A549 (cell line): Measurements from ENCODE around the gene GPATCH8. TPM values are rescaled to one million over a fixed set of nuclear protein-coding genes. Genes with fewer than 3 reads are reported as not detected.

Experiments used
- ATAC-seq, 2 experiments: fragments of 200-7000 bp in 1 of 2; fragments of >200 bp in 1 of 2; cut with Nextera tagmentation in 1 of 2; cut with Tn5 transposase in 1 of 2; 3 replicates each; pipeline versions ENCODE4 v1.8.0 to v1.9.1; 2018 to 2020; ENCODE audit warnings: mild to moderate bottlenecking in 1 of 2, moderate library complexity in 1 of 2
- CTCF ChIA-PET: fragments of 300-600 bp; sonication (Branson Sonifier 250); formaldehyde crosslinking; extraction: SDS; loops from one replicate; lab custom pipeline; 2021; ENCODE audit warnings: antibody characterized with exemption, inconsistent platforms; lab: Yijun Ruan, JAX
- POLR2A ChIA-PET: fragments of 350-600 bp; formaldehyde crosslinking; extraction: SDS; loops from one replicate; lab custom pipeline; 2021; ENCODE audit warnings: antibody characterized with exemption, inconsistent platforms; lab: Yijun Ruan, JAX
- DNase-seq, 2 experiments: peaks; one replicate each; pipeline versions ENCODE4 v3.0.0 to v3.0.0-alpha.2; 2011 to 2016; ENCODE audit warnings: low read depth in 1 of 2, low spot score in 1 of 2
- FAIRE-seq: peaks from 2 replicates; lab custom pipeline; 2011; peaks lifted over from hg19 to GRCh38; lab: Jason Lieb, UNC
- H3K27ac ChIP-seq, 2 experiments: fragments of >200 bp; sonication (Bioruptor Twin); formaldehyde crosslinking; 3 replicates each; pipeline ENCODE4 v1.5.1; 2016 to 2017
- H3K4me1 ChIP-seq: fragments of >200 bp; sonication (Bioruptor Twin); formaldehyde crosslinking; 3 replicates; pipeline ENCODE4 v1.6.1; 2016
- H3K4me2 ChIP-seq: fragments of >200 bp; sonication (Bioruptor Twin); formaldehyde crosslinking; 3 replicates; pipeline ENCODE4 v1.6.1; 2016
- H3K4me3 ChIP-seq: fragments of >200 bp; sonication (Bioruptor Twin); formaldehyde crosslinking; 3 replicates; pipeline ENCODE4 v1.5.1; 2016
- H3K9me3 ChIP-seq: fragments of >200 bp; sonication (Bioruptor Twin); formaldehyde crosslinking; 3 replicates; pipeline ENCODE4 v1.6.1; 2016
- ATOH8 ChIP-seq: fragments of 250-450 bp; sonication (Bioruptor Pico); IDR thresholded peaks from 2 replicates; pipeline ENCODE4 v1.5.0; 2020; ENCODE audit warnings: low read depth, mild to moderate bottlenecking, moderate library complexity
- EHF ChIP-seq: fragments of 250-450 bp; sonication (Bioruptor Pico); IDR thresholded peaks from 2 replicates; pipeline ENCODE4 v1.5.0; 2020; ENCODE audit warnings: mild to moderate bottlenecking
- FOSL2 ChIP-seq, 2 experiments: fragments of 450-650 bp in 1 of 2; fragments of >200 bp in 1 of 2; sonication (Bioruptor Twin) in 1 of 2; formaldehyde crosslinking; IDR thresholded peaks; 2 replicates each; pipeline versions ENCODE4 v1.5.0 to v1.6.1; 2016 to 2020; ENCODE audit warnings: mild to moderate bottlenecking in 1 of 2, moderate library complexity in 1 of 2
- HOXB13 ChIP-seq: fragments of 250-450 bp; sonication (Bioruptor Pico); IDR thresholded peaks from 2 replicates; pipeline ENCODE4 v1.5.0; 2020; ENCODE audit warnings: low read depth, mild to moderate bottlenecking, moderate library complexity
- HOXB5 ChIP-seq: fragments of 250-450 bp; sonication (Bioruptor Pico); IDR thresholded peaks from 2 replicates; pipeline ENCODE4 v1.5.0; 2020; ENCODE audit warnings: mild to moderate bottlenecking, moderate library complexity
- JUN ChIP-seq, 2 experiments: fragments of >200 bp; sonication (Bioruptor Twin); formaldehyde crosslinking; IDR thresholded peaks; 2 replicates in 1 of 2; 3 replicates in 1 of 2; pipeline ENCODE4 v1.6.1; 2016 to 2017
- MAFK ChIP-seq: fragments of 450-650 bp; IDR thresholded peaks from 2 replicates; pipeline ENCODE4 v1.6.1; 2014; ENCODE audit not compliant: partially characterized antibody
- MAZ ChIP-seq: fragments of 150-350 bp; IDR thresholded peaks from 2 replicates; pipeline ENCODE4 v1.6.1; 2014; ENCODE audit warnings: antibody characterized with exemption, low read depth, low read length, borderline replicate concordance
- NFE2L2 ChIP-seq: fragments of 150-350 bp; conservative IDR thresholded peaks from 2 replicates; pipeline ENCODE4 v1.6.1; 2014; ENCODE audit warnings: low read length
- PBX3 ChIP-seq: IDR thresholded peaks from 2 replicates; pipeline ENCODE4 v1.6.1; 2012
- PHF8 ChIP-seq: fragments of 200-600 bp; sonication (generic); IDR thresholded peaks from 2 replicates; pipeline ENCODE4 v1.6.1; 2016; ENCODE audit warnings: low read depth, mild to moderate bottlenecking, antibody characterized with exemption, moderate library complexity, borderline replicate concordance
- SMC3 ChIP-seq: fragments of >200 bp; sonication (Bioruptor Twin); formaldehyde crosslinking; IDR thresholded peaks from 3 replicates; pipeline ENCODE4 v1.6.1; 2018; ENCODE audit warnings: inconsistent platforms
- USF2 ChIP-seq: fragments of 450-650 bp; IDR thresholded peaks from 2 replicates; pipeline ENCODE4 v1.6.1; 2014; ENCODE audit warnings: antibody characterized with exemption
- ZFP36 ChIP-seq: fragments of 450-650 bp; IDR thresholded peaks from 2 replicates; pipeline ENCODE4 v1.6.1; 2014; ENCODE audit warnings: borderline replicate concordance; ENCODE audit not compliant: partially characterized antibody
- WGBS: methylation state at CpG from one replicate; pipeline ENCODE4 v1.1.6; 2017; ENCODE audit errors: missing lambda C conversion rate; 5-methylcytosine and 5-hydroxymethylcytosine counted together
- polyA plus RNA-seq, 4 experiments: library from polyadenylated mRNA; depleted of rRNA in 3 of 4; stranded (reverse); fragments of >200 nt; fragmentation: RNase III in 1 of 4; extraction: RNeasy Plus Mini Kit Qiagen cat#74134 plus additional on column Dnase treatment in 1 of 4; gene quantifications; 2 replicates in 3 of 4; 3 replicates in 1 of 4; pipeline ENCODE4 v1.2.3, GENCODE V29; 2011 to 2017
- TF ChIP-seq, protein P1 (sequence below): IDR thresholded peaks from 2 replicates; pipeline ENCODE4 v1.6.1; 2012
- TF ChIP-seq, protein P2 (sequence below): fragments of 150-350 bp; IDR thresholded peaks from 2 replicates; pipeline ENCODE4 v1.6.1; 2014; ENCODE audit warnings: low read depth, mild to moderate bottlenecking, low read length

GPATCH8 gene
- polyA plus RNA-seq, 2 of the 4 experiments (the other 2 are of a cell fraction) = 21.7 to 27.3 TPM

DNA sequence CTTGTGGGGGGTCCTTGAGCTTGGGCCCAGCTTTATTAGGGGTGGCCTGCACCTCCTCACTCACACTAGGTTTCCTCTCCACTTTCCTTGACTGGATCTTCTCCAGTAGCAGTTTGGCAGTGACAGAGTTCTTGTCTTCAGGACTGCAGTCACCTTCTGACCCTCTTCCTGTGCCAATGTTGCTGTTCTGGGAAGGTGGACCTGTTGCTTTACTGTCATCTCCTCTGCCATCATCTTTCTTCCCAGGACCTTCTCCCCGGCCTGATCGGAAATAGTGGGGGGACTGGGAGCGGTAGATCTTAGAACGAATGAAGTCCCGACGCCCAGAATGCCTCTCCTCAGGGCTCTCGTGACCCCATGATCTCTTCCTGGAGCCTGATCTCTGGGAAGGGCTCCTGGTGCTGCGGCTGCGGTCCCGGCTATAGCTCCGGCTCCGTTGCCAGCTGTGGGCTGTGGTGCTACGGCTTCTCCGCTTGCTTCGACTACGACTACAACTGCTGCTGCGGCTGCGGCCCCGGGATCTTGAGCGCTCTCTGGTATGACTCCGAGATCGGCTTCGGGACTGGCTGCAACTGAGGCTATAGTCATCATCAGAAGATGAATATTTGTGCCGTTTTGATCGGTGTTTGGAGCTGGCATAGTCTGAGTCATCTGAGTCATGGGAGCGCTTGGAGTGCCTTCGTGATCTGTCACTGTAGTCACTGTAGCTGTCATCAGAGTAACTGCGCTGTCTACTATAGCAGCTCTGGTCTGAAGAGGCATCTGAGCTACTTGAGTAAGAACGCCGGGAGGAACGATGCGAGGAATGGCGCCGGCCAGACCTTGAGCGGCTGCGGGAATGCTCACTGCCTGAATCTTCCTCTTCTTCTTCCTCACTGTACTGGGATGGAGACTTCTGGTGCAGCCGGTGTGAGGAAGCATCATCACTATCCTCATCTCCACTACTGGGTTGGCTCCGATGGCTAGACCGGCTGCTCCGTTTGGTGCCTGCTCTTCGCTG lies 104.2 kb downstream of the GPATCH8 start:
- ATAC-seq = no peak
- 96% methylated on average over 41 of the region's 41 CpGs for WGBS
- ChIA-PET POLR2A (interaction anchor here (0.6 kb wide), 1 partner anchor 12 kb away, joined by 8 read pairs; no protein-coding TSS in a partner anchor), CTCF (interaction anchor here (0.6 to 7.4 kb wide), 36 partner anchors 11 to 558 kb away, joined by 3 to 62 read pairs (median 4); partner anchors contain the start of genes FAM171A2 and ITGA2B)
- Histone ChIP-seq H3K4me1 (no peaks in the 10 kb centered on the region), H3K4me2 (no peak overlapping the region), H3K4me3 (no peak overlapping the region), H3K27ac (no peak overlapping the region), H3K9me3 (no peaks in the 10 kb centered on the region)
- TF ChIP-seq ZFP36 (no peak), JUN (IDR thresholded peaks at IDR 0.05) (no peak), PBX3 (no peak), HOXB5 (no peak), NFE2L2 (no peak), MAZ (no peak)
- TF ChIP-seq, protein P1, sequence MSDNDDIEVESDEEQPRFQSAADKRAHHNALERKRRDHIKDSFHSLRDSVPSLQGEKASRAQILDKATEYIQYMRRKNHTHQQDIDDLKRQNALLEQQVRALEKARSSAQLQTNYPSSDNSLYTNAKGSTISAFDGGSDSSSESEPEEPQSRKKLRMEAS = no peak
- no peak for FAIRE-seq
- DNase-seq = no peak

DNA sequence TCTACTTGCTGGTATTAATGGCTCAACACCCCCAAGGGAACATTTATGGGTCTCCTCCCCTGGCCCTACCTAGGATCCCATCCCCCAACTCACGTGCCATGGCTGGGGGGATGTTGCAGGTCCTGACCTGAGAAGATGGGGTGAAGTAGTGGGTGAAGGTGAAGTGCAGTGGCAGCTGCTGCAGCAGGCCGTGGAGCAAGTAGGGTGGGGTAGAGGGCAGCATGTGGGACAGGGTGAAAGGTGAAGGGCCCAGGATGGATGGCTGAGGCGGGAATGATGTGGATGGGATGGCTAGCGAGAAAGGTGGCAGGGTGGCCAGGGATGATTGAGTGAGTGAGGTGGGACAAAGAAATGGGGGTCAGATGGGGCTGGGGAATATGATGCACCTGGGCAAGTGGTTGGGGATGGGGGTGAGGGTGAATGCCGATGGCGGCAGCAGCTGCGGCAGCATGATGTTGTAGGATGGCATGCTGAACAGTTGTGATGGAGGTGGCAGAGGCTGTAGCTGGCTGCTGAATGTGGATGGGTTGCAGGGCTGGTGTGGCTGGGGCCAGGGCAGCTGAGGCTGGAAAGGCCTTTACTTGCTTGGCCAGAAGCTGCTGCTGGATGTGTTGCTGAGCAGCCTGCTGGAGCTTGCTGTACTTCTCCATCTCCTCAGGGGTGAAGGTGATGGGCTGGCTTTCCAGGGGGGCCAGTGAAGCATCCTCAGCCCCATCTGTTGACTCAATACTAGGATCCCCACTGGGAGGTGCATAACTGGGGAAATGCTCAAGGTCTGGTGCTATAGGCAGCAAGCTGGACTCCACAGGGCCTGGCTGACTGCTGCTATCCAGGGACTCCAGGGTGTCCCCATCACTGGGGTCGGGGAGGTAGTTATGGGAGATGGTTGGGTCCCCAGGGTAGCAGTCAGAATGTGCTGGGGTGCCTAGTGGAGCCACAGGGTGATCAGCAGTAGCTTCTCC lies 105.4 kb downstream of the GPATCH8 start:
- FAIRE-seq (no peak), DNase-seq (no peak), ATAC-seq (no peak)
- ChIA-PET POLR2A (no interaction called here), CTCF (interaction anchor here (0.8 to 7.4 kb wide), 13 partner anchors 10 to 239 kb away, joined by 3 to 62 read pairs (median 3); partner anchors contain the start of genes FAM171A2 and ITGA2B)
- Histone ChIP-seq H3K27ac (no peak overlapping the region), H3K4me1 (no peaks in the 10 kb centered on the region), H3K9me3 (no peaks in the 10 kb centered on the region), H3K4me2 (no peak overlapping the region), H3K4me3 (no peak overlapping the region)
- TF ChIP-seq, protein P2, sequence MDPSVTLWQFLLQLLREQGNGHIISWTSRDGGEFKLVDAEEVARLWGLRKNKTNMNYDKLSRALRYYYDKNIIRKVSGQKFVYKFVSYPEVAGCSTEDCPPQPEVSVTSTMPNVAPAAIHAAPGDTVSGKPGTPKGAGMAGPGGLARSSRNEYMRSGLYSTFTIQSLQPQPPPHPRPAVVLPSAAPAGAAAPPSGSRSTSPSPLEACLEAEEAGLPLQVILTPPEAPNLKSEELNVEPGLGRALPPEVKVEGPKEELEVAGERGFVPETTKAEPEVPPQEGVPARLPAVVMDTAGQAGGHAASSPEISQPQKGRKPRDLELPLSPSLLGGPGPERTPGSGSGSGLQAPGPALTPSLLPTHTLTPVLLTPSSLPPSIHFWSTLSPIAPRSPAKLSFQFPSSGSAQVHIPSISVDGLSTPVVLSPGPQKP = no peak
- TF ChIP-seq USF2 (no peak), FOSL2 (IDR thresholded peaks at IDR 0.05) (no peak), FOSL2 (CRISPR knock-in tag; IDR thresholded peaks at IDR 0.05) (no peak), SMC3 (no peak), MAFK (no peak), NFE2L2 (no peak), EHF (CRISPR knock-in tag) (no peak)
- WGBS = 98% methylated on average over 8 of the region's 8 CpGs

- H3K27ac ChIP-seq = no peak overlapping the region
- CTCF ChIA-PET = interaction anchor here (1.0 to 7.4 kb wide), 10 partner anchors 9 to 240 kb away, joined by 3 to 62 read pairs (median 7); partner anchors contain the start of genes FAM171A2 and ITGA2B
- WGBS = 93% methylated on average over 5 of the region's 5 CpGs
- ATAC-seq = no peak
- H3K4me1 ChIP-seq = no peaks in the 10 kb centered on the region
- DNase-seq = no peak
- H3K9me3 ChIP-seq = no peaks in the 10 kb centered on the region
- POLR2A ChIA-PET = no interaction called here
- TF ChIP-seq ATOH8 (CRISPR knock-in tag) = no peak
- TF ChIP-seq ZFP36 = no peak
- no peak for TF ChIP-seq FOSL2 (IDR thresholded peaks at IDR 0.05)
- no peak for TF ChIP-seq FOSL2 (CRISPR knock-in tag; IDR thresholded peaks at IDR 0.05)
- no peak for TF ChIP-seq PHF8
- no peak for TF ChIP-seq HOXB13
- H3K4me3 ChIP-seq = no peak overlapping the region
- no peak overlapping the region for H3K4me2 ChIP-seq
- FAIRE-seq = no peak
Measured at GRCh38 chr17:44396946-44397345, 106.3 kb downstream of the GPATCH8 start.
